HCT116 (cell line): Measurements from ENCODE around the gene ZNHIT2.

Experiments
- CBX3 ChIP-seq: IDR thresholded peaks from 2 replicates; pipeline ENCODE4 v1.6.1; 2012; ENCODE audit warnings: low read depth
- CTCF ChIP-seq, 3 experiments: fragments of 200-600 bp in 1 of 3; sonication (generic) in 1 of 3; IDR thresholded peaks in 2 of 3; conservative IDR thresholded peaks in 1 of 3; 2 replicates each; pipeline ENCODE4 v1.5.1; 2012 to 2017; ENCODE audit warnings: low read depth in 2 of 3, low read length in 2 of 3, antibody characterized with exemption in 1 of 3, borderline replicate concordance in 1 of 3, control low read depth in 1 of 3, mild to moderate bottlenecking in 1 of 3, mixed read lengths in 1 of 3, mixed run types in 1 of 3, moderate library complexity in 1 of 3; ENCODE audit not compliant: insufficient read depth in 1 of 3
- EZH2 ChIP-seq: fragments of 200-600 bp; sonication (generic); IDR thresholded peaks from 2 replicates; pipeline ENCODE4 v1.6.1; 2017; ENCODE audit warnings: antibody characterized with exemption, mixed run types
- JUND ChIP-seq: IDR thresholded peaks from 2 replicates; pipeline ENCODE4 v1.6.1; 2012
- MAX ChIP-seq: IDR thresholded peaks from 2 replicates; pipeline ENCODE4 v1.6.1; 2012
- POLR2AphosphoS5 ChIP-seq: IDR thresholded peaks from 2 replicates; pipeline ENCODE4 v1.6.1; 2011; ENCODE audit warnings: mild to moderate bottlenecking, low read depth, low read length, moderate library complexity
- SP1 ChIP-seq: IDR thresholded peaks from 2 replicates; pipeline ENCODE4 v1.6.1; 2012; ENCODE audit warnings: low read depth

- no peak for TF ChIP-seq MAX
- no peak for TF ChIP-seq EZH2
- TF ChIP-seq CTCF (IDR thresholded peaks at IDR 0.05 in 2 of 3, conservative IDR thresholded peaks at IDR 0.05 in 1 of 3; ENCODE audit: borderline replicate concordance in 1 of 3, insufficient read depth in 1 of 3, low read depth in 2 of 3, low read length in 2 of 3), result no peak
- TF ChIP-seq SP1, result no peak
- TF ChIP-seq CBX3, result no peak
- TF ChIP-seq POLR2AphosphoS5, result no peak
- TF ChIP-seq JUND, result no peak
Measured at GRCh38 chr11:65121447-65121864, 4.0 kb upstream of the ZNHIT2 start.
